HG03045 (cell line): ENCODE measurements around the gene IMP3.
A peak's percentile ranks its signal among the peaks of the same experiment; 100 is the strongest.
"Not testable (repeated sequence)": the region's sequence is repeated elsewhere in the genome, so short reads cannot be mapped to it uniquely, and the experiment has no call there.

Experiments used
- ATAC-seq: cut with Tn5 transposase; IDR thresholded peaks from one replicate; pipeline ENCODE4 v1.9.1; 2021; ENCODE audit warnings: mild to moderate bottlenecking, moderate library complexity; ENCODE audit not compliant: unreplicated experiment

IMP3 gene

GRCh38 chr15:75639709-75640482 is at the start of gene IMP3:
TSS of gene IMP3 (minus strand) at chr15:75640224. CDS start at chr15:75640168, 56 bp downstream.
- peak; percentile 95 for ATAC-seq

GRCh38 chr15:75689429-75689828 is 49.4 kb upstream of the IMP3 start:
- ATAC-seq = not testable (repeated sequence)

- ATAC-seq = no peak
Measured at GRCh38 chr15:75688831-75689230, 48.8 kb upstream of the IMP3 start.

GRCh38 chr15:75688278-75688557 is 48.2 kb upstream of the IMP3 start:
- no peak for ATAC-seq

- ATAC-seq = no peak
Measured at GRCh38 chr15:75687486-75688277, 47.7 kb upstream of the IMP3 start.

- ATAC-seq = not testable (repeated sequence)
Measured at GRCh38 chr15:75686212-75686642, 46.2 kb upstream of the IMP3 start.

GRCh38 chr15:75685195-75685594 is 45.2 kb upstream of the IMP3 start:
- ATAC-seq = no peak

- ATAC-seq = no peak
Measured at GRCh38 chr15:75684648-75685047, 44.6 kb upstream of the IMP3 start.

GRCh38 chr15:75683646-75684312 is 43.8 kb upstream of the IMP3 start:
- ATAC-seq = not testable (repeated sequence)

- no peak for ATAC-seq
Measured at GRCh38 chr15:75682181-75683135, 42.4 kb upstream of the IMP3 start.

- no peak for ATAC-seq
Measured at GRCh38 chr15:75680007-75680789, 40.2 kb upstream of the IMP3 start.

GRCh38 chr15:75678324-75678690 is 38.3 kb upstream of the IMP3 start:
- not testable (repeated sequence) for ATAC-seq

GRCh38 chr15:75677465-75678323 is 37.7 kb upstream of the IMP3 start:
- ATAC-seq = no peak

- no peak for ATAC-seq
Measured at GRCh38 chr15:75676688-75677464, 36.9 kb upstream of the IMP3 start.

GRCh38 chr15:75675579-75676404 is 35.8 kb upstream of the IMP3 start:
- ATAC-seq = no peak

- ATAC-seq = no peak
Measured at GRCh38 chr15:75674366-75674765, 34.3 kb upstream of the IMP3 start.
